Upper lobe of right lung (tissue), 1 donor: ENCODE measurements around the gene TASL. TPM values are rescaled to one million over a fixed set of nuclear protein-coding genes. Genes with fewer than 3 reads are reported as not detected.

ENCODE experiments used
- ATAC-seq: fragments of 200-7000 bp; cut with Tn5 transposase; one replicate; pipeline ENCODE4 v1.9.1; 2020; ENCODE audit warnings: mild to moderate bottlenecking, moderate library complexity
- DNase-seq: peaks from one replicate; pipeline ENCODE4 v3.0.0-alpha.2; 2020
- H3K27ac ChIP-seq: fragments of 200-600 bp; one replicate; pipeline ENCODE4 v1.8.0; 2022
- H3K27me3 ChIP-seq: fragments of 200-600 bp; one replicate; pipeline ENCODE4 v1.8.0; 2022; ENCODE audit warnings: mild to moderate bottlenecking
- H3K36me3 ChIP-seq: fragments of 200-600 bp; one replicate; pipeline ENCODE4 v1.8.0; 2022
- H3K4me1 ChIP-seq: fragments of 200-600 bp; one replicate; pipeline ENCODE4 v1.8.0; 2022
- H3K4me3 ChIP-seq: fragments of 200-600 bp; one replicate; pipeline ENCODE4 v1.8.0; 2022; ENCODE audit warnings: mild to moderate bottlenecking
- H3K9me3 ChIP-seq: fragments of 200-600 bp; one replicate; pipeline ENCODE4 v1.8.0; 2022
- CTCF ChIP-seq: fragments of 200-600 bp; IDR thresholded peaks from one replicate; pipeline ENCODE4 v1.8.0; 2022; ENCODE audit warnings: antibody characterized with exemption
- intact Hi-C: fragments of 100-400 bp; cut with DNase I; formaldehyde crosslinking; loops from one replicate; pipeline ENCODE4 v1.11.0; 2022
- total RNA-seq: library from RNA; stranded (reverse); fragmentation: NEBNext Ultra II Directional; extraction: Animal tissue kit (Norgen Biotek cat#: 25700); gene quantifications from one replicate; pipeline ENCODE4 v1.2.1, GENCODE V29; 2021
- donor health status: DM: no; HTN: yes; CAD: no; lungs with severe emphysema.

TASL gene
- total RNA-seq, 1 donor from 2014 or later, result 4.0 TPM

GRCh38 chrX:30618160-30618765 is 40.7 kb upstream of the TASL start:
- Histone ChIP-seq H3K27me3 (no peaks in the 10 kb centered on the region), H3K4me1 (no peaks in the 10 kb centered on the region), H3K36me3 (no peaks in the 10 kb centered on the region), H3K9me3 (no peaks in the 10 kb centered on the region), H3K27ac (no peak overlapping the region), H3K4me3 (no peak overlapping the region)
- TF ChIP-seq CTCF, result peak; percentile 7
- DNase-seq (no peak), ATAC-seq (peak; percentile 61)
- intact Hi-C loops, result no loop called here

- TF ChIP-seq CTCF, result no peak
- Histone ChIP-seq H3K9me3 (no peaks in the 10 kb centered on the region), H3K27ac (no peak overlapping the region), H3K4me1 (no peaks in the 10 kb centered on the region), H3K27me3 (no peaks in the 10 kb centered on the region), H3K4me3 (no peak overlapping the region), H3K36me3 (no peaks in the 10 kb centered on the region)
- intact Hi-C loops, result no loop called here
- DNase-seq (no peak), ATAC-seq (no peak)
Measured at GRCh38 chrX:30615229-30615628, 37.7 kb upstream of the TASL start.

GRCh38 chrX:30613721-30614120 is 36.2 kb upstream of the TASL start:
- Histone ChIP-seq H3K27ac (peak overlapping the region; percentile 66), H3K4me3 (no peak overlapping the region), H3K9me3 (no peaks in the 10 kb centered on the region), H3K4me1 (no peaks in the 10 kb centered on the region), H3K36me3 (no peaks in the 10 kb centered on the region), H3K27me3 (no peaks in the 10 kb centered on the region)
- no peak for TF ChIP-seq CTCF
- peak; percentile 42 for ATAC-seq
- intact Hi-C loops, result no loop called here
- DNase-seq, result no peak

- Histone ChIP-seq H3K4me3 (no peak overlapping the region), H3K27me3 (no peaks in the 10 kb centered on the region), H3K4me1 (no peaks in the 10 kb centered on the region), H3K27ac (no peak overlapping the region), H3K9me3 (no peaks in the 10 kb centered on the region), H3K36me3 (no peaks in the 10 kb centered on the region)
- DNase-seq (peak; percentile 62), ATAC-seq (peak; percentile 72)
- no peak for TF ChIP-seq CTCF
- intact Hi-C loops, result no loop called here
Measured at GRCh38 chrX:30612250-30612655, 34.7 kb upstream of the TASL start.

- ATAC-seq, result no peak
- intact Hi-C loops, result no loop called here
Measured at GRCh38 chrX:30610026-30610425, 32.5 kb upstream of the TASL start.

More at GRCh38 chrX:30610026-30610425, 32.5 kb upstream of the TASL start:
- TF ChIP-seq CTCF, result no peak
- H3K36me3 ChIP-seq, result no peaks in the 10 kb centered on the region
- H3K4me1 ChIP-seq, result no peaks in the 10 kb centered on the region
- DNase-seq, result no peak
- no peaks in the 10 kb centered on the region for H3K27me3 ChIP-seq
- H3K4me3 ChIP-seq, result no peak overlapping the region
- no peak overlapping the region for H3K27ac ChIP-seq
- H3K9me3 ChIP-seq, result no peaks in the 10 kb centered on the region
